ENCODE data around the gene C21orf58. TPM values are rescaled to one million over a fixed set of nuclear protein-coding genes. Genes with fewer than 3 reads are reported as not detected.

C21orf58 gene
- total RNA-seq, 2 experiments from 2014 or later: 27.4 to 33.0 TPM

DNA sequence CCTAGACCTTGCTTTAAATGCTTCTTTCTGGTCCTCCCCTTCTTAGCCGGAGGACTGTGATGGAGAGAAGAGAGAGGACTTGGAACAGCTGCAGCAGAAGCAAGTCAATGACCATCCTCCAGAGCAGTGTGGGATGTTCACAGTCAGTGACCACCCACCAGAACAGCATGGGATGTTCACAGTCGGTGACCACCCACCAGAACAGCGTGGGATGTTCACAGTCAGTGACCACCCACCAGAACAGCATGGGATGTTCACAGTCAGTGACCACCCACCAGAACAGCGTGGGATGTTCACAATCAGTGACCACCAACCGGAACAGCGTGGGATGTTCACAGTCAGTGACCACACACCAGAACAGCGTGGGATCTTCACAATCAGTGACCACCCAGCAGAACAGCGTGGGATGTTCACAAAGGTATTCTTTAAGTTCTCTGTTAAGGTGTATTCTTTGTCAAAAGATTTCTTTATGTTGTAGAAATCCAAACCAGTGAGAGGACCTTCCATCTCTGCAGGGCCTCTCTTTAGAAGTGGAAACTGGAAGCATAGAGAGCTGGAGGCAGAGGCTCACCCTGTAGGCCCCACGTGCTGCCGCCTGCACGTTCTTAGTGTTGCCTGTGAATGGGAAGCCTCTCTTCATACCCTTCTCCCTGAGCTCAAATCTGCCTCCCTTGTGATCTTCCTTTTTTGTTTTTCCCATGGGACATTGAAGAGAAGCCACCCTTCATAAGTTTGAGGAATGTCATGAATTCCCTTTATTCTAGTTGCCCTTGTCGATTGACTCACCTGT, 10.9 kb upstream of the C21orf58 start:
- intact Hi-C loops (cut with DNase I, micrococcal nuclease): no loop called here
- Mint-ChIP-seq H3K4me3 (no peak overlapping the region), H3K27me3 (no peaks in the 10 kb centered on the region), H3K27ac (no peak overlapping the region), H3K9me3 (ENCODE audit: low read depth) (no peaks in the 10 kb centered on the region), H3K36me3 (ENCODE audit: low read depth) (peaks cover 49% of the 10 kb centered on the region), H3K4me1 (no peaks in the 10 kb centered on the region)
- no peak for ATAC-seq
- ChIA-PET POLR2A (interaction anchor here (0.7 kb wide), 1 partner anchor 9 kb away, joined by 3 read pairs; no protein-coding TSS in a partner anchor), CTCF (interaction anchor here (1.2 kb wide), 1 partner anchor 9 kb away, joined by 4 read pairs; no protein-coding TSS in a partner anchor)
- no peak for DNase-seq

GRCh38 chr21:46329796-46330195, 6.1 kb upstream of the C21orf58 start:
- ChIA-PET POLR2A (interaction anchor here (0.7 kb wide), 1 partner anchor 614 kb away, joined by 4 read pairs; no protein-coding TSS in a partner anchor), CTCF (no interaction called here)
- ATAC-seq (no peak), DNase-seq (no peak)
- H3K4me1 Mint-ChIP-seq: peaks cover 13% of the 10 kb centered on the region
- H3K4me3 Mint-ChIP-seq: no peak overlapping the region
- H3K36me3 Mint-ChIP-seq (ENCODE audit: low read depth): peaks cover 41% of the 10 kb centered on the region
- H3K27me3 Mint-ChIP-seq: no peaks in the 10 kb centered on the region
- intact Hi-C loops (cut with DNase I, micrococcal nuclease): loop anchor here in 1 of 2 experiments (10.0 kb wide), 2 partner anchors 105 to 125 kb away; partner anchors contain the start of genes DIP2A and LSS
- H3K9me3 Mint-ChIP-seq (ENCODE audit: low read depth): no peaks in the 10 kb centered on the region
- H3K27ac Mint-ChIP-seq: no peak overlapping the region

- Mint-ChIP-seq H3K27ac (no peak overlapping the region), H3K4me3 (no peak overlapping the region), H3K9me3 (ENCODE audit: low read depth) (no peaks in the 10 kb centered on the region), H3K27me3 (no peaks in the 10 kb centered on the region), H3K4me1 (peaks cover 13% of the 10 kb centered on the region), H3K36me3 (ENCODE audit: low read depth) (peaks cover 38% of the 10 kb centered on the region)
- ATAC-seq (no peak), DNase-seq (no peak)
- ChIA-PET CTCF (no interaction called here), POLR2A (no interaction called here)
- intact Hi-C loops (cut with DNase I, micrococcal nuclease): loop anchor here in 1 of 2 experiments (10.0 kb wide), 2 partner anchors 103 to 127 kb away; partner anchors contain the start of genes DIP2A and LSS
Measured at GRCh38 chr21:46328151-46328550, 4.5 kb upstream of the C21orf58 start.

DNA sequence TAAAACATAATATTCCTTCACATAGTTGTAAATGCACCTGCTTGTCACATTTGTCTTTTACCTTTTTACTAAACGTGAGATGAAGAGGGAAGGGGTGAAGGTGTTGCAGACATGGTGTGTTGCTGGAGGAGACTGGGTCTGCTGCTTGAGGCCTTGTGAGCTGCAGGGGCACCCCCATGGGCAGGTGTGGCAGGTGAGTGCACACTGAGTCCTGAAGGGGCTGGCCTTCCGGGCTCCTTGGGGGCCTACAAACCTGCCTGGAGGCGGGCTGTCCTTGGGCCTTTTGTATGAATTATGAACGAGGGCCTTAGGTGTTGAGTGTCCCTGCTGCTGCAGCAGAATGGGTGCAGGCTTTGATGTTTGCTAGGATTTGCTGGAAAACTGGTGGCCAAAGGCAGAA, 4.0 kb upstream of the C21orf58 start:
- no peak for DNase-seq
- peaks cover 43% of the 10 kb centered on the region for H3K36me3 Mint-ChIP-seq (ENCODE audit: low read depth)
- no peak for ATAC-seq
- H3K27ac Mint-ChIP-seq: no peak overlapping the region
- no peak overlapping the region for H3K4me3 Mint-ChIP-seq
- ChIA-PET POLR2A (no interaction called here), CTCF (no interaction called here)
- H3K9me3 Mint-ChIP-seq (ENCODE audit: low read depth): no peaks in the 10 kb centered on the region
- intact Hi-C loops (cut with DNase I, micrococcal nuclease): loop anchor here in 1 of 2 experiments (10.0 kb wide), 2 partner anchors 103 to 127 kb away; partner anchors contain the start of genes DIP2A and LSS
- H3K27me3 Mint-ChIP-seq: no peaks in the 10 kb centered on the region
- H3K4me1 Mint-ChIP-seq: peaks cover 13% of the 10 kb centered on the region

GRCh38 chr21:46326110-46326703, 2.5 kb upstream of the C21orf58 start:
- no peaks in the 10 kb centered on the region for H3K27me3 Mint-ChIP-seq
- peaks cover 48% of the 10 kb centered on the region for H3K36me3 Mint-ChIP-seq (ENCODE audit: low read depth)
- DNase-seq (no peak), ATAC-seq (no peak)
- H3K4me1 Mint-ChIP-seq: peaks cover 22% of the 10 kb centered on the region
- H3K4me3 Mint-ChIP-seq: peak overlapping the region; percentile 95
- POLR2A ChIA-PET: interaction anchor here (1.0 kb wide), 1 partner anchor 132 kb away, joined by 3 read pairs; no protein-coding TSS in a partner anchor
- no peak overlapping the region for H3K27ac Mint-ChIP-seq
- CTCF ChIA-PET: interaction anchor here (0.6 to 1.8 kb wide), 8 partner anchors 8 to 314 kb away, joined by 3 to 5 read pairs (median 4); no protein-coding TSS in a partner anchor
- intact Hi-C loops (cut with DNase I, micrococcal nuclease): loop anchor here in 1 of 2 experiments (10.0 kb wide), 2 partner anchors 101 to 129 kb away; partner anchors contain the start of genes DIP2A and LSS
- no peaks in the 10 kb centered on the region for H3K9me3 Mint-ChIP-seq (ENCODE audit: low read depth)

- H3K4me1 Mint-ChIP-seq: peaks cover 29% of the 10 kb centered on the region
- CTCF ChIA-PET: interaction anchor here (0.8 to 1.8 kb wide), 7 partner anchors 9 to 314 kb away, joined by 4 to 5 read pairs (median 4); no protein-coding TSS in a partner anchor
- POLR2A ChIA-PET: interaction anchor here (0.6 to 1.0 kb wide), 2 partner anchors 9 to 132 kb away, joined by 3 read pairs; no protein-coding TSS in a partner anchor
- peak; percentile 67 for DNase-seq
- no peaks in the 10 kb centered on the region for H3K9me3 Mint-ChIP-seq (ENCODE audit: low read depth)
- peaks cover 50% of the 10 kb centered on the region for H3K36me3 Mint-ChIP-seq (ENCODE audit: low read depth)
- no peak for ATAC-seq
- peak overlapping the region; percentile 95 for H3K4me3 Mint-ChIP-seq
- H3K27me3 Mint-ChIP-seq: no peaks in the 10 kb centered on the region
- peak overlapping the region; percentile 83 for H3K27ac Mint-ChIP-seq
- intact Hi-C loops (cut with DNase I, micrococcal nuclease): loop anchor here (2.0 to 10.0 kb wide), 3 partner anchors 100 to 352 kb away; partner anchors contain the start of genes DIP2A (in 1 of the 2) and LSS (in 1 of the 2)
Measured at GRCh38 chr21:46325073-46325912, 1.6 kb upstream of the C21orf58 start.

GRCh38 chr21:46324390-46325072, 861 bp upstream of the C21orf58 start:
- POLR2A ChIA-PET: no interaction called here
- peak; percentile 79 for ATAC-seq
- Mint-ChIP-seq H3K4me3 (peak overlapping the region; percentile 95), H3K27me3 (no peaks in the 10 kb centered on the region), H3K4me1 (peaks cover 30% of the 10 kb centered on the region), H3K36me3 (ENCODE audit: low read depth) (peaks cover 51% of the 10 kb centered on the region), H3K9me3 (ENCODE audit: low read depth) (no peaks in the 10 kb centered on the region), H3K27ac (peak overlapping the region; percentile 94)
- intact Hi-C loops (cut with DNase I, micrococcal nuclease): loop anchor here (1.0 to 10.0 kb wide), 14 partner anchors 38 to 1252 kb away; partner anchors contain the start of genes DIP2A (in 2 of the 2), LSS (in 2 of the 2), ADARB1 (in 1 of the 2) and COL6A1 (in 1 of the 2)
- CTCF ChIA-PET: interaction anchor here (1.6 to 1.8 kb wide), 2 partner anchors 49 to 315 kb away, joined by 4 to 5 read pairs; no protein-coding TSS in a partner anchor
- peak; percentile 94 for DNase-seq

- H3K36me3 Mint-ChIP-seq (ENCODE audit: low read depth): peaks cover 44% of the 10 kb centered on the region
- peak overlapping the region; percentile 94 for H3K27ac Mint-ChIP-seq
- no peak for DNase-seq
- no peak for ATAC-seq
- POLR2A ChIA-PET: interaction anchor here (0.6 to 0.9 kb wide), 3 partner anchors 38 to 94 kb away, joined by 3 to 7 read pairs (median 4); partner anchors contain the start of genes MCM3AP and YBEY
- intact Hi-C loops (cut with DNase I, micrococcal nuclease): loop anchor here (2.0 to 10.0 kb wide), 6 partner anchors 36 to 1251 kb away; partner anchors contain the start of genes ADARB1 (in 1 of the 2), DIP2A (in 1 of the 2), LSS (in 1 of the 2) and SLC19A1 (in 1 of the 2)
- peak overlapping the region; percentile 95 for H3K4me3 Mint-ChIP-seq
- CTCF ChIA-PET: interaction anchor here (0.7 kb wide), 1 partner anchor 98 kb away, joined by 3 read pairs; no protein-coding TSS in a partner anchor
- peaks cover 30% of the 10 kb centered on the region for H3K4me1 Mint-ChIP-seq
- no peaks in the 10 kb centered on the region for H3K27me3 Mint-ChIP-seq
- H3K9me3 Mint-ChIP-seq (ENCODE audit: low read depth): no peaks in the 10 kb centered on the region
Measured at GRCh38 chr21:46323227-46323709, 402 bp downstream of the C21orf58 start.

- H3K27me3 Mint-ChIP-seq: no peaks in the 10 kb centered on the region
- ChIA-PET POLR2A (interaction anchor here (0.6 to 0.9 kb wide), 3 partner anchors 37 to 93 kb away, joined by 3 to 7 read pairs (median 4); partner anchors contain the start of genes MCM3AP and YBEY), CTCF (interaction anchor here (0.7 kb wide), 1 partner anchor 97 kb away, joined by 3 read pairs; no protein-coding TSS in a partner anchor)
- H3K9me3 Mint-ChIP-seq (ENCODE audit: low read depth): no peaks in the 10 kb centered on the region
- DNase-seq (peak; percentile 51), ATAC-seq (no peak)
- H3K27ac Mint-ChIP-seq: peak overlapping the region; percentile 94
- intact Hi-C loops (cut with DNase I, micrococcal nuclease): loop anchor here (2.0 to 10.0 kb wide), 6 partner anchors 36 to 1250 kb away; partner anchors contain the start of genes ADARB1 (in 1 of the 2), DIP2A (in 1 of the 2), LSS (in 1 of the 2) and SLC19A1 (in 1 of the 2)
- peak overlapping the region; percentile 95 for H3K4me3 Mint-ChIP-seq
- H3K36me3 Mint-ChIP-seq (ENCODE audit: low read depth): peaks cover 39% of the 10 kb centered on the region
- peaks cover 29% of the 10 kb centered on the region for H3K4me1 Mint-ChIP-seq
Measured at GRCh38 chr21:46322351-46323226, 1.1 kb downstream of the C21orf58 start.

Measured in activated CD4-positive, alpha-beta T cell treated with anti-CD3 and anti-CD28 coated beads for 36 hours (primary cell).